HepG2 (cell line): Measurements from ENCODE around the gene KRTAP5-6. TPM values are rescaled to one million over a fixed set of nuclear protein-coding genes. Genes with fewer than 3 reads are reported as not detected.

Experiments used
- BORCS8-MEF2B ChIP-seq: sonication (generic); formaldehyde crosslinking; IDR thresholded peaks from 2 replicates; pipeline ENCODE4 v1.8.0; 2022; ENCODE audit warnings: mild to moderate bottlenecking, missing genetic modification reagents
- CCDC6 ChIP-seq: sonication (generic); formaldehyde crosslinking; IDR thresholded peaks from 2 replicates; pipeline ENCODE4 v1.8.1; 2022; ENCODE audit warnings: mild to moderate bottlenecking, missing genetic modification reagents, moderate library complexity
- FOXP1 ChIP-seq, 2 experiments: fragments of 450-650 bp in 1 of 2; IDR thresholded peaks; 2 replicates each; pipeline ENCODE4 v1.6.1; 2017 to 2018; ENCODE audit warnings: antibody characterized with exemption in 1 of 2
- HOXA3 ChIP-seq: sonication (generic); formaldehyde crosslinking; IDR thresholded peaks from 2 replicates; pipeline ENCODE4 v1.5.0; 2020; ENCODE audit warnings: missing genetic modification reagents
- IRF9 ChIP-seq: sonication (generic); formaldehyde crosslinking; IDR thresholded peaks from 2 replicates; pipeline ENCODE4 v1.8.0; 2022; ENCODE audit warnings: missing genetic modification reagents, mild to moderate bottlenecking, borderline replicate concordance
- UBTF ChIP-seq: sonication (generic); formaldehyde crosslinking; IDR thresholded peaks from 2 replicates; pipeline ENCODE4 v1.4.0; 2020; ENCODE audit warnings: mild to moderate bottlenecking, missing genetic modification reagents
- ZBTB20 ChIP-seq: sonication (generic); formaldehyde crosslinking; IDR thresholded peaks from 2 replicates; pipeline ENCODE4 v1.8.1; 2023; ENCODE audit warnings: missing genetic modification reagents, low read depth, mild to moderate bottlenecking, borderline replicate concordance
- ZFY ChIP-seq: sonication (generic); formaldehyde crosslinking; IDR thresholded peaks from 2 replicates; pipeline ENCODE4 v1.4.0; 2020; ENCODE audit warnings: missing genetic modification reagents
- ZGPAT ChIP-seq: IDR thresholded peaks from 2 replicates; pipeline ENCODE4 v1.6.1; 2016; ENCODE audit warnings: mild to moderate bottlenecking
- ZNF567 ChIP-seq: sonication (generic); formaldehyde crosslinking; IDR thresholded peaks from 2 replicates; pipeline ENCODE4 v1.8.1; 2023; ENCODE audit warnings: mild to moderate bottlenecking, missing genetic modification reagents, borderline replicate concordance
- ZNF597 ChIP-seq: sonication (generic); formaldehyde crosslinking; IDR thresholded peaks from 2 replicates; pipeline ENCODE4 v1.5.0; 2020; ENCODE audit warnings: missing genetic modification reagents
- ZNF883 ChIP-seq: sonication (generic); formaldehyde crosslinking; IDR thresholded peaks from 2 replicates; pipeline ENCODE4 v1.5.1; 2020; ENCODE audit warnings: mild to moderate bottlenecking, missing genetic modification reagents; ENCODE audit errors: not compliant biosample characterization
- polyA plus RNA-seq, 8 experiments: library from polyadenylated mRNA; depleted of rRNA in 3 of 8; stranded (reverse) in 7 of 8; unstranded in 1 of 8; fragments of >200 nt; fragmentation: Illumina TruSeq in 4 of 8; extraction: Trizol in 4 of 8; gene quantifications; 2 replicates each; pipeline versions ENCODE4 v1.2.1 to v1.2.3, GENCODE V29; 2011 to 2016; ENCODE audit warnings: low read depth in 4 of 8, missing spikeins in 1 of 8, mixed read lengths in 1 of 8; ENCODE audit not compliant: insufficient read depth in 1 of 8
- total RNA-seq, 5 experiments: library from RNA; depleted of rRNA; stranded (reverse); fragments of >200 nt; fragmentation: Illumina TruSeq; extraction: Trizol; gene quantifications; 2 replicates each; pipeline ENCODE4 v1.2.3, GENCODE V29; 2016; ENCODE audit warnings: low read depth in 1 of 5

The KRTAP5-6 gene
- total and polyA plus RNA-seq, 2 of the 13 experiments (the other 11 are each of a cell fraction or from before 2014, with no cell fraction given): not detected

GRCh38 chr11:1652771-1653540, 44.0 kb upstream of the KRTAP5-6 start (continued):
- TF ChIP-seq UBTF (CRISPR knock-in tag): peak; percentile 73
- TF ChIP-seq ZNF597 (CRISPR knock-in tag): no peak
- TF ChIP-seq ZFY: peak; percentile 49
- TF ChIP-seq FOXP1 (IDR thresholded peaks at IDR 0.05): no peak
- no peak for TF ChIP-seq FOXP1 (CRISPR knock-in tag; IDR thresholded peaks at IDR 0.05)
- 0 out of 2 replicates have a peak, but pooled peaks have one; percentile 43 for TF ChIP-seq ZBTB20
- peak; percentile 20 for TF ChIP-seq ZNF883
- peak; percentile 37 for TF ChIP-seq IRF9 (CRISPR knock-in tag)
- TF ChIP-seq BORCS8-MEF2B: peak; percentile 55; the same call in 1 of the 2 replicates
- peak; percentile 55; the same call in 1 of the 2 replicates for TF ChIP-seq HOXA3
- TF ChIP-seq ZNF567 (CRISPR knock-in tag): 0 out of 2 replicates have a peak, but pooled peaks have one; percentile 35
- TF ChIP-seq ZGPAT (CRISPR knock-in tag): peak; percentile 62; the same call in 1 of the 2 replicates
- TF ChIP-seq CCDC6 (CRISPR knock-in tag): 0 out of 2 replicates have a peak, but pooled peaks have one; percentile 49
